ENCODE measurements around the gene THSD4.

THSD4 gene

DNA sequence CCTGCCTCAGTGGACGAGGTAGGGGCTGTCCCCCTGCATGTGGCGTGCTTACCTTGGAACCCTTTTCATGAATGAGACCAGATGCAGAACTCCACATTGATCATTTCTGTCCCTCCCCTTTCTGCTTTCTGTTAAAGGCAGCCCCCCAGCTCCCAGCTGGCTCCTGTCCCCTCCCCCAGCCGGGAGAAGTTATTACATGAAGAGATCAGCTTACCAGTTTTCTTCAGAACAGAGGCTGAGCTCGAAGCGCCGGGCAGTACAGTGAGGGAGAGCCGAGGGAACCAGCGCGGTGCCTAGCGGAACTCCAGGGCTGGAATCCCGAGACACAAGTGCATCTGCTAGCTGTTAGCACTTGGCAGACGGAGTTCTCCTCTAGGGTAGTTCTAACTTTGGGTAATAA is 431.7 kb downstream of the THSD4 start:
- no peak for DNase-seq (ENCODE audit: low spot score)

DNA sequence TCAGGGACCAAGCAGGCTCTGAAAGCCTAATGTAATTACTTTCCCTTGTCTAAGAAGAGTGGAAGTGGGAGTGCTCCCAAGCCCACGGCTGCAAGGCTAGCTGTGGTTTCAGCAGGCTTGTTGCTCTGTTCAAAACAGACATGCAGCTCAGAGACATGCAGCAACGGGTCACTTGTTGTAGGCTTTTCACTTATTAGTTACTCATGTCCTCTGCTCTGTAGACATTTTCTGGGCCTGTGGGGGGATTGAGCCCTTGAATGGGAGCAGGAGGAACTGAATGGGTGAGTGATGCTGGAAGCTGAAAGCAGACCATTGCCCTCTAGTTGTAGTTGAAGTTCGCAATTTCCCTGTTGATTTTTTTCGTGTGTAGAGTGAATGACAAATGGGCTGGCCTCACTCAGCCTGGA is 433.1 kb downstream of the THSD4 start:
- no peak for DNase-seq (ENCODE audit: low spot score)

DNA sequence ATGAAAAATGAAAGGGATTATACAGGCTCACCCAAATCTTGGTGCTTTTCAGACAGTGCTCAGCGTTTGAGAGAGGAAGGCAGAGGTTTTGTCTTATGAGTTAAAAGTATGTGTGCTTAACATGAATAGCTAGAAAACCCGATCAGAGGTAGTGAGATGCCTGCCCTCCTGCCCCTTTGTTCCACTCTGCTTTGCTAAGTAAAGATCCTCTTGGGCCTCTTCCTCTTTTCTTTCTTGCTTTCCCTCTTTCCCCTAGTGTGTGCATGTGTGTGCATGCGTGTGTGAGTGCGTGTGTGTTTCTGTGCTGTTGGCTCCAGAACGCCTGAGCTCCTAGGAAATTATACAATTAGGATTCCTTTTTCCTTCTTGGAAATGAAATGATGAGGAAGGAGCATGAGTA is 433.8 kb downstream of the THSD4 start:
- no peak for DNase-seq (ENCODE audit: low spot score)

DNA sequence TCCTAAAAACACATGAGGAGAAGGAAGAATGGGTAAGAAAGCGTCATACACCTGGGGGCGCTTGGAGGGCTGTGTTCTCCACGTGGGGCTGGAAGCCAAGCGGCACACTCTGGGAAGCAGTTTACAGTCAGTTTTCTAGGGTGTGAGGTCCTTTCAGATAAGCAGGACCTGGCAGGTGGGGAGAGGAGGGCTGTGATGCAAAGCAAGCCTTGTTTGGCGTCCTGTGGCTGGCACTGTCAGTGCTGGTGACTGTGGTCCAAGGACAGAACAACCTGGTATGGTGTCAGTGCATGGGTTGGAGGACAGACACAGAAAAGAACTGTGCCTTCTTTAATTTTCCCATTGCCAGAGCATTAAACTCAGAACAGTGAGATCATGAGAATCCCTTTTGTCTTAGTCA is 434.4 kb downstream of the THSD4 start:
- DNase-seq (ENCODE audit: low spot score) = no peak

DNA sequence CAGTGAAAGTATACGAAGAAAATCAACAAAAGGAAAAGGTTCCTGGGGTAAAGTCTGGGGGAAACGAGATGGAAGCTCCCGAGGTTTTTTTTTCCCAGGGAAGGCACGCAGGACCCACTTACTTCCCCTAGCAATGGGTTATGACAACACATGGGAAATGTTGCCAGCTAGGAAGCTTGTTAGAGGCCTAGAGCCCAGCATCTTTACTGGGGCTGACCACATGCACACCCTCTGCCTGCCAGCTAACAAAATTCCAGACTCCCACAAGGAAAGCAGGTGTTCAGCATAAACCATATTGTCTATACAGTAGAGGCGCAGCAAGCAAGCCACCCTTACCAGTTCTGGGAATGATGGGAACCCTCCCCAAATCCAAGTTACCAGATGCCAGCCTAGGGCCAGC is 436.3 kb downstream of the THSD4 start:
- no peak for DNase-seq (ENCODE audit: low spot score)

DNA sequence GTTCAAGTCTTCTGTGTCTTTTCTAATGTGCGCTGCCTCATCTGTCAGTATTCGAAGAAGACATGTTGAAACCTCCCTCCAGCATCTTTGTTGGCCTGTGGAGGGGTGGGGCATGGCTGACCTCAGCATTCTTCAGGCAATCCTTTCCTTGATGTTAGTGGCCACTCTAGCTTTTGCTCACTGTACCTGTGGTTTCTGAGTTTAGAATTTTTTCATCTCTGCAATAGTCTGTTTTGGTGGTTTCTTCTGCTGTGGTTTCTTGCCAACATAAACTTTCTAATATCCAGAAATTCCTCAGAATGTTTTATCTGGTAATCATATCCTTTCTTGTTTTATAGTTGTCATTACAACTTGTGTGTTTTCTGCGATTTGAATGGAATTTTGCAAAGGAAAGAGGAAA is 443.8 kb downstream of the THSD4 start:
- peak; percentile 49 for DNase-seq (ENCODE audit: low spot score)

DNA sequence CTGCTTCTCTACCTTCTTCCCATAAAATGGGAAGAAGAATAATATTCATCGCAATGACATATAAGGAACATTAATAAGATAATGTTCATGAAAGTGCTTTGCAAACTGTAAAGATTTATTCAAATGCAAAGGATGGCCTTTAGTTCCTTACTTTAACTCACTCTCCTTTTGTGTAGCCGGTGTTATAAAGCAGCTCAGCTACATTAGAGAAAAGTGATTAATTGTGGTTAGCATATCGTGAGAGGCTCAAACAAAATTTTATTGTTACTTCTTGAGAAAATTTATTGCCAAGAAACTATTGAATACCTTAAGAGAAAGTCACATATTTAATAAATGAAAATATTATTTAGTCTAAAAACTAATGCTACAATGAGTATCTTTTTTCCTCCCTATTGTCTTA is 444.3 kb downstream of the THSD4 start:
- DNase-seq (ENCODE audit: low spot score) = no peak

DNA sequence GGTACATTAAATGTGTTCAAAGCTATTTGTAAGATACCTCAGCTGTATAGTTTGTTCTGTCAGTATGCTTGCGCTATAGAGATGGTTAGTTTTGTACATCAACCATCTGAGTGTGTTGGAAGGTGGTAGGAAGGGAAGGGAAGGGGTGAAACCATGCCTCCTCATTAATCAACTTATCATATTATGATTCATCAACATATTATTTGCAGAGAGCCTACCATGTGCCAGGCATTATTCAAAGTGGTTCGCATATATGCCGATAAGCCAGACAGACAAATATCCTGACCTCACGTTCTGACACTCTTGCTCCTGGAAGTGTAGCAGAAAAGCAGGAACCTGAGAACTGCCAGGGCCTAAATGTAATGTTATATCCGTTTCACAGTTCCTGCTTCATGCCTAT is 447.0 kb downstream of the THSD4 start:
- DNase-seq (ENCODE audit: low spot score) = no peak

DNA sequence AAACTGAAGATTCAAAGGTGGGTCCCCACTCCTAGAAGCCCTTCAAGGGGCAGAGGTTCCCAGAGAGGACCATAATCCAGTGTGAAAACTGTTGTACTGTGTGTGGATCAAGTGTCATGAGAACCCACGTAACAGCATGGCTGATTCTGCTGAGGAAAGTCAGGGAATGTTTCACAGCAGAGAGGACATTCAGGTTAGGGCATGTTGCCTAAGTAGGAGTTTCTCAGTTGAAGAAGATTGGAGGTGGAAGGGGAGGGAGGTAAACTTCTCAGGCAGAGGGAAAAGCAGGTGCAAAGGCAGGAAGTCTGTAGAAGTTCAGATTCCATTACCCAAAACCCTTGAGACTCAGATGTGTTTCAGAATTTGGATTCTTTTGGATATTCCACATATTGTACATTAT is 448.9 kb downstream of the THSD4 start:
- no peak for DNase-seq (ENCODE audit: low spot score)

DNA sequence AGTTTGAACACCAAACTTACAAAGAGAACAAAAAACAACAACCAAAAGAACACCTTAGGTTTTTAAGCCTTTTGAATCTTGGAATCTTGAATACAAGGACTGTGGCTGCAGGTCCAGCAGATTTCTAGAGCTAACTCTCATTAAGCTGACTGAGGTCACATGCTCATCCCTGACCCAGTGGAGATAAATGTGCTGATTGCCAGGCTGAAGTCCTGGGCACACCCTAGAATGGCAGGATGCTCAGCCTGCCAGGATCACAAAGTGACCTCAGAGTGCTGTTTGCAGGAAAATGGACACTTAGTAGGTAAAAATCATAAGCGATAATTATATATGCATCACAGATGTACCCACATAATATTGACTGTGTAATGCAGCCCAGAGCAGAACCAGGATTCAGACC is 449.7 kb downstream of the THSD4 start:
- DNase-seq (ENCODE audit: low spot score) = no peak

DNA sequence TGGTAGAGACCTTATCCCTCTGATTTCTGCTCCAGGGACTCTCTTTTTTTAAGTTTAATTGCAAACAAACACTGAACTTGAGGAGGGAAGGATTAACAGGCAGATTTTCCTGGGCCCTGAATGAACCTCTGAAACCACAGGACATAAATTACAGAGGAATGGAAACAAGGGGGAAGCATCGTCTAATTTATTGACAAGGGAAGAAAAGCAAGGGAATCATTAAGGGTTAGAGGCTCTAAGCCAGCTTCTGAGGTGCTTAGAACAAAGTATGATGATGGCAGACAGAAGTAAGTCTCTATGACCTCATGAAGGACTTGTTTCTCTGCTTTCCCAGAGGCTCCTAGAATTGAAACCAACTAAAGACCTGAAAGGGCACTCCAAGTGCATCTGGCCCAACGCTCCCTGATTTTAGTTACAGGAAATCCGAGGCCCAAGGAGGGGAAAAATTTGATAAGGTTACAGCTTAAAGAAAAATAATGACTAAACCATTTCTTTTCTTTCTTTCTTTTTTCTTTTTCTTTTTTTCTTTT is 450.4 kb downstream of the THSD4 start:
- DNase-seq (ENCODE audit: low spot score) = no peak

DNA sequence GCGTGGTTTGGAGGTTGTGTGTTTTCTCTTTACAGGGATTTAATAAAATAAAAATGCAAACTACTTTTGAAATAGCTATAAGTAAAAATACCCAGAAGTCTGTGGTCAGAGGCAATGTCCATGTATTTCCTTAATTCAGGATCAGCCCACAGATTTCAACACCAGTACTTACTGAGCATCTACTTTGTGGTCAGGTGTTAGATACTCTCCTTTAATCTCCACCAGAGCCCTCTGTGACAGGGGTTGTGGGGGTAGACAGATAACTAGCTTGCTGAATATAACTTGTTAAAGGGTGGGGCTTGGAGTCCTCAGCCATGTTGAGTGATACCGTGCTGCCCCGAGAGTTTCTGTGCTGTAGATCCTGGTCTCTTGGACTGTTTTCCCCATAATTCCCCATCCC is 451.0 kb downstream of the THSD4 start:
- DNase-seq (ENCODE audit: low spot score) = no peak

DNA sequence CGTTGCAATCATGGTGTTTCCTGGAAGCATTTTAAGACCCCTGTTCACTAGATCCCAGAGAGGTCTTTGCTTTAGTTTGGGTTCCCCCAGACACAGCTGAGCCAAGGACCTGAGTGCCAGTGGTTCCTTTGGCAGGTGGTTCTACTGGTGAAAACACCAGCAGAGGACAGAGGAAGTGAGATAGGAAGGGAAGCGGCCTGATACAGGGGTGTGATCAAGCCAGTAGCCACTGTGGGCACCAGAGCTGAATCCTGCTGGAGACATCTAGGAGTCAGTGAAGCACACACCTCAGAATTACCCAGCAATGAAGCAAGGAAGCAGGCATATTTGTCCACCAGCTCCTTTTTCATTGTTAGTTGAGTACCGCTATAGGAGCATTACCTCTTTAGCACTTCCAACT is 451.9 kb downstream of the THSD4 start:
- no peak for DNase-seq (ENCODE audit: low spot score)

DNA sequence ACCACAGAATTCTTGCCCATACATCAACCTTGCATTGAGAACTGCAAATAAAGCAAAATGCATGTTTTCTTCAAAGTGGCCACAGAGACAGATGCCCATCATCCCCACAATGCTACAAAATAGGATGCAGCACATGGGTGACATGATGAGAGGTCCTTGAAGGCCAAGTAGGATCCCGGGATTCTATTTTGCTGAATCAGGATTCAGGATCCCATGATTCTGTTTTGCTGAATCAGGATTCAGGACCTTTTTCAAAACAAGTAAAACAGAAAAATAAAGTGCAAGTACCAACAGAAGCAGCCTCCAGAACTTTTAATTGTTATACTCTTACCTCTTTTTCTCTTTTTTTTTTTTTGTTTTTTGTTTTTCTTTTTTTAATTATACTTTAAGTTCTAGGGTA is 453.0 kb downstream of the THSD4 start:
- no peak for DNase-seq (ENCODE audit: low spot score)

DNA sequence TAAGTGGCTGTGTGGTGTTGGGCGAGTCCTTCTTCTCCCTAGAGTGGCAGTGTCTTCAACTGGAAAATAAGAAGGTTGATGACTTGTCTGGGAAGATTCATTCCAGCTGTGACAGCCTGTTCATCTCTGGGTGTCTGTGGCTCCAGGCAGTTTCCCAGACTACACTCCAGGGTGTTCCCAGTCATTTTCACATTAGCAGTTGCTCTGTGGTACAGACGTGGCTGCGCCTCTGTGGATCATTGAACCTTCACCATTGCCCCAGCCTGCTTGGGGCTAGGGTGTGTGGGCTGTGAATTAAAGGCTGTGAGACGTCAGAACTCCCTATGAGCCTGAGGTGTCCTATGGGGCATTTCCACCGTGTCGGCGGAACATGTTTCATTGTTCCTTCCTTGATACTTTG is 455.5 kb downstream of the THSD4 start:
- DNase-seq (ENCODE audit: low spot score) = no peak

DNA sequence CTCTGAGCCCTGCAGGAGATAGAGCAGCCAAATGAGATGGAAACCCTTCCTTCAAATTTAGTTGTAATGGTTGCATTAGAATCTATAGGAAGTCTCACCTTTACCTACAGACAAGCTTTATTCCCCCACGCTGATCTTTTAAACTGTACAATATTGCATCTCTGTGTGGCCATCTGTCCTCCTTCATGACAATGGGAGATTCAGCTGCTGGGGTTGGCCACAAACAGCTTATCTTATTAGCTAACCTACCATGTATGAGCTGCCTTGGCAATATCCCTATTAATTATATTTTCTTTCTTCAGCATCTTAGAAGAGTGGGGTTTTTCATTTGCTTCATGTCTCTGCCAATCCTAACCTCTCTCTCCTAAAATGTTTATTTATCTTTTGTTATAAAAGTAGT is 456.4 kb downstream of the THSD4 start:
- DNase-seq (ENCODE audit: low spot score) = no peak

DNA sequence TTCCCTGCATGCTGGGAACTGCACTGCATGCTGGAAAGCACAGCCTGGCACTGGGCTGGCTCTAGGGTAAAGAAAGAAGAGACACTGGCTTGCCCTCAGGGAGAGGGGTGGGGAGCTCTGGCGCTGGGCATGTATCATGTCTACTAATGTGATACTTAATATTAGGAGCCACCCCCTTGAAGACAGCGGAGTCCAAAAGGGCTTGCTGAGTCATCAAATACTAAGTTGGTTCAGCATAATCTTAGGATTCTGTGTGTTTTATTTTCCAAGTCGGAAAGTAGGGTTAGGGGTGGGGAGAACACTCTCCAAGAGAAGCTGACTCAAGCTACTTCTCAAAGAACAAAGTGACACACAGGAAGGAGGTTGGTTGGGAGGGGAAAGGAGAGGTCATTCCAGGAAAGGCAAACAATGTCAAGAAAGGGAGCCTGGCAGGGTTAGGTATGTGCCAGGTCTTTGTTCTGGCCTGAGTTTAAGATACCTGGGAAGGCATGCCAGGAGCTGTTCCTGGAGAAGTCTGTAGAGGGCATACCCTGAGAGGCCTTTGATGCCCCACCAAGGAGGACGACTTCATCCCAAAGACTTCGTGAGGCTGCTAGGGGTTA is 457.3 kb downstream of the THSD4 start:
- DNase-seq (ENCODE audit: low spot score) = peak; percentile 18

DNA sequence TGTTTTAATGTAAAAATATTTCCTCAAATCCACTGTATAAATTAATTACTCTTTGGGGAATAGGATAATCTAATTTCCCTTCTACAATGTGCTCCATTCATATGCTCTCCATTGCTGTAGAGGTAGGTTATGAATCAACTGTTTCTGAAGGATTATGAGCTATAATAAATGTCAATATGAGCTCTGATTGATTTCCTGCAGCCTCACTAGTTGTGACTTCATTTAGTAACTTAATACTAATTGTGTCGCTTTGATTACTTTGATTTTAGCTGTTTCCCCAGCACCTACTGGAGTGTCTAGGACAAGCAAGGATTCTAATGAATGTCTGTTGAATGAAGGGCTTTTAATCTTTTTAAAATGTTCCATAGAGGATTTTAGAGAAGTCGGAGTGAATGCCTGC is 458.3 kb downstream of the THSD4 start:
- no peak for DNase-seq (ENCODE audit: low spot score)

DNA sequence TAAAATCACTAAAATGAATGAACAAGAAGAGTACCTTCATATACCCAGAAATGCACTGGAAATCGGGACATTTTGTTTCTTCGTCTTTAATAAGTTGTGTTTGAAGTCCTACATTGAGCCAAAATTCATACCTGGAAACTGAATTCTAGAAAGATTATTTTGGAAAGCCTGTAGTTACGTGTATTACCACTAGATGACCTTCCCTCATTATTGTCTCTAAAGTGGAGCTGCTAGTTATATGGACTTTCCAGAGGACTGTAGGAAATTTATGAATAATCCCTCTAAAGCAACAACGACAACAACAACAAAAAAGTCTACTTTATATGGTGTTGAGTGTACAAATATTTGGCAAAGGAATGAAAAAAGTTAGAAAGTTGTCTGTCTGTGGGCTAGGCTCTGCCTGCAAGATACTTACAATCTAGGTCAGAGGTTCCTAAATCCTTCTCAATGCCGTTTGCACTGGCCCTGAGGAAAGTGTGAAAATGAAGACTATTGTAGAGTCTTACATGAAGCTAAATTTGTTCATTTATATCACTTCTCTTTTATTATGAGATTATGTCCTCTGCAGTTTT is 460.3 kb downstream of the THSD4 start:
- DNase-seq (ENCODE audit: low spot score) = no peak

DNA sequence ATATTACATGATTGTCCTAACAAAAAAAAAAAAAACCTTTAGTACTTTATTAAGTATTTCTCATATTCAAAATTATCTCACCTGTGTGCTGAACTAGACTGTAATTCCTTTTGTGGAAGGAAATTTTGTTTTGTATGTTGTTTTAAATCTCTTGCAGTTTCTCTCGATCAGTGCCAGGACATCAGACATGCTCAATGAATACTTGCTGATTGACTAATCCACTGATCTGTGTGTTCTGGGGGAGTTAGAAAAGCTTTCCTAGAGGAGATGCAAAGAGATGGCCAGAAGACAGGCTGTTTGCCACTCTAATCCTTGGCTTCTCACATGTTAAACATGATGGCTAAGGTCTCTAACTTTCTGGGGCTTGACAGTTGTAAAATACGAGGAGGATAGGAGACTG is 461.8 kb downstream of the THSD4 start:
- DNase-seq (ENCODE audit: low spot score) = no peak

DNA sequence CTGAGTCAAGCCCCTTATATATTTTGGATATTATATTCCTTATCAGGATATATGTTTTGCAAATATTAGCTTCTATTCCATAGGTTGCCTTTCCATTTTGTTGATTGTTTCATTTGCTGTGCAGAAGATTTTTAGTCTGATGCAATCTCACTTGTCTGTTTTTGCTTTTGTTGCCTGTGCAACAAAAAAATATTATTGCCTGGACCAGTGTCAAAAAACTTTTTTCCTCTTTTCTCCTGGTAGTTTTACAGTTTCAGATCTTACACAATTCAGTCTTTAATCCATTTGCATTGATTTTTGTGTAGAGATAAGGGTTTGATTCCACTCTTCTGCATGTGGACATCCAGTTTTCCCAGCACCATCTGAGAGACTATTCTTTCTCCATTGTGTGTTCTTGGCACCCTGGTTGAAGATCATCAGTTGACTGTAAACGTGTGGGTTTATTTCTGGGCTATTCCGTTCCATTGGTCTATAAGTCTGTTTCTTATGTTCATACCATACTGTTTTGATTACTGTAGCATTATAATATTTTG is 466.2 kb downstream of the THSD4 start:
- no peak for DNase-seq (ENCODE audit: low spot score)

DNA sequence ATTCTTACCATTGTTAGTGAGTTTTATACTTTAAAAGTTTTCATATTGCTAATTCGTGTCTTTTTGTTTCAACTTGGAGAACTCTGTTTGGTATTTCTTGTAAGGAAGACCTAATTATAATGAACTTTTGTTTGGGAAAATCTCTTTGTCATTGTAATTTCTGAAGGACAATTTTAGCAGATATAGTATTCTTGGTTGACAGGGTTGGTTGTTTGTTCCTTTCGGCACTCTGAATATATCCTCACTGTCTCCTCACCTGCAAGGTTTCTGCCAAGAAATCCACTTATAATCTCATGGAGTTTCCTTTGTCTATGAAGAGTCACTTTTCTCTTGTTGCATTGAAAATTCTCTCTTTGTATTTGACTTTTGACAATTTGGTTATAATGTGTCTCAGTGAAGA is 469.9 kb downstream of the THSD4 start:
- DNase-seq (ENCODE audit: low spot score) = no peak

DNA sequence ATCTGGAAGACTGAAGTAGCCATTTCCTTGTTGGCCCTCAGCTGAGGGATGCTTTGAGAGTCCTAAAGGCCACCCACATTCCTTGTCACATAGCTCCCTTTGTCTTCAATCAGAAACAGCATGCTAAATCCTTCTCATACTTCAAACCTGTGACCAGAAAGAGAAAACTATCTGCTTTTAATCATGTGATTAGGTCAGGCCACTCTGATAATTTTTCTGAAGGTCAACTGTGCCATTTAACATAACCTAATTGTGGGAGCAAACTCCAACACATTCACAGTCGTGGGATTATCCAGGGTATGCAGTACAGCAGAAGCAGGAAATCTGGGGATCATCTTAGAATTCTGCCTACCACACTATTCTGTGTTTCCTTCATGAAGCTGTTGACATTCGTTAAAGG is 471.2 kb downstream of the THSD4 start:
- no peak for DNase-seq (ENCODE audit: low spot score)

DNA sequence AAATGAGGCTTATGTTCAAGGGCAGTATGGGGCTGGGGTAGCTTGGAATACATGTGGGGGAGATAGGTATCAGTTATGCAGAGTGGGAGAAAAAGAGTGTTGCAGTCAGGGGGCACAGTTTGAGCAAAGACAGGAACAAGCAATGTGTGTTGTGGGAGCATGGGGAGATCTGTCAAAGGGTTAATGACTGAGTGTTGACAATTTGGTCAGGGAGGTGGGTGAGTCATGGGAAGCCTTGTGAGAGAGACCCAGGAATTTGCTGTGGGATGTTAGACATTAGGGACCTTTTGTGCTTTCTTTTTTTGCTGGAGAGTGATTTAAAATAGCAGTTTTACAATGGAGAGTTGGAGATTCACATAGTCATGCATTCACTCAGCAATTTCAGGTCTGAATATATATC is 473.5 kb downstream of the THSD4 start:
- no peak for DNase-seq (ENCODE audit: low spot score)

Data from LoVo (cell line).